ENCODE data around the gene EVI2B.
"Not testable (repeated sequence)": the region's sequence is repeated elsewhere in the genome, so short reads cannot be mapped to it uniquely, and the experiment has no call there.

DNA sequence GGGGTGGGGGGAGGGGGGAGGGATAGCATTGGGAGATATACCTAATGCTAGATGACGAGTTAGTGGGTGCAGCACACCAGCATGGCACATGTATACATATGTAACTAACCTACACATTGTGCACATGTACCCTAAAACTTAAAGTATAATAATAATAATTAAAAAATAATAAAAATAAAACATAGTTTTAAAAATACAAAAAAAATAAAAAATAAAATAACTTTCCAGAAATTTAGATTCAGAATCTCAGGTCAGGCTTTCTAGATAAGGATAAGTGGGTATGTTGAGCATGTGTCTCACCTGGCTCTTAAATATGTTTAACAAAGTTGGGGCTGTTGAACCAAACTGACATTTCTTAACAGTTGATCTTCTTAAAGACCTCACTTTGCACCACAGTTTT, 25.9 kb downstream of the EVI2B start:
- not testable (repeated sequence) for TF ChIP-seq CTCF, EZH2 (IDR thresholded peaks at IDR 0.05)
